HG02763 (cell line): Measurements from ENCODE around the gene HHIPL2.

Source experiments
- ATAC-seq: cut with Tn5 transposase; IDR thresholded peaks from one replicate; pipeline ENCODE4 v1.9.1; 2021; ENCODE audit warnings: mild to moderate bottlenecking, moderate library complexity; ENCODE audit not compliant: unreplicated experiment

Gene HHIPL2

DNA sequence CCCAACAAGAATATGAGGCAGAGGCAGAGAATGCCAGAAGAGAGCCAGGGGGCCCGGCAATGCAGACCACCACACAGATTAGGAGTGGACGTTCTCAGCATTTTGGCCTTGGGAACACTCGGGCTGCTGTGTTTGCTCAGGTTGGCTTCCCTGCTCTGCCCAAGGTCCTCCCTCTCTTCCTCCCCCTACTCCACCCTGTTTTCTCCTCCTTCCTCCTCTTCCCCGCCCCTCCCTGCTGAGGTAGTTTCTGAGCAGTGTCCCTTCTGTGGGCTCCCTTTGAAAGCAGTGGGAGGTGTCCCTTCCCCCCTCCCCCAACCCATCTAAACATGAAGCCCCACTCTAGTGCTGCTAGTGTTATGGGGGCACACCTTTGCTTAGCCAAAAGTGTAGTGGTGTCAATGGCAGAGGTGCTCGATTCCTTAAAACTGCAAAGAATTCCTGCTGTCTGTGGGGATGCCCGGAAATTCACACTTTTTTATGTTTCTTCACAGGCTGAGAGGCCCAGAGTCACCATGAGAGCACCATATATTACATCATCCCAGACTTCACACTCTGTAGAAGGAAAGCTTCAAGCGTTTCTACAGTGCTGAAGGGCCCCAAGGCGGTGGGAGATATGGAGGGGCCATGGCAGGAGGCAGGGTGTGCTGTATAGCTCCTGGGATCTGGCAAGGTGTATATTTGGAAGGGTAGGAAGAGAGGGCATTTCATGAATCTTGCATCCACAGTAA, at the start of gene HHIPL2:
Gene HHIPL2 (minus strand): TSS at position 161 of the 728 bp plus-strand sequence. CDS start 60 bp downstream, at position 101.
- ATAC-seq: no peak

DNA sequence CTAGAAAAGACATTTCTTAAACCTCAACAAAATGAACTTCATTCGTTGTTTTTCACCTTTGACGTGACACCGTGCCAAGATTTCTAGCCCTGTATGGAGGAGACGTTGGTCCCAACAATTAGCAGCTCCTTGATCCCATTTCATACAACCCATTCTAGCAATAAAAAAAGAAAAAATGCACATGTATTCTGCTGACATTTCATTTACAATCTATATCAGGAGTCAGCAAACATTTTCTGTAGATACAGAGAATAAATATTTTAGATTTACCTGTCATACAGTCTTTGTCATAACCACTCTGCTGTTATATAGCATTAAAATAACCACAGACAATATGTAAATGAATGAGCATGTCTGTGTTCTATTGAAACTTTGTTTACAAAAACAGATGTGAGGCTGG, 48.8 kb upstream of the HHIPL2 start:
- ATAC-seq: no peak

DNA sequence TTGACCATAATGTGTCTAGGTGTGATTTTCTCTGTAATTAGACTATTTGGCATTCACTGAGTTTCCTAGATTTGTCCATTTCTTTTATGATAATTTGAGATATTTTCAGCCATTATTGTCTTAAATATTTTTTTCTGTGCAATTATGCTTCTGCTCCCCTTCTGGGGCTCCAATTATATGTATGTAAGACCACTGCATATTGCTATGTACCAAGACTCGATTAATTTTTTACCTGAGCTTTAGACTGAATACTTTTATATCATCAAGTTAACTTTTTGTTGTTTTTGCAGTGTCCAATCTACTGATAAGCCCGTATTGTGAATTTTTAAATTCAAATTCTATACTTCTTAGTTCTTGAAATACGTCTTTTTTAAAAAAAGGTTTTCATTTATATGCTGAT, 46.9 kb upstream of the HHIPL2 start:
- no peak for ATAC-seq

DNA sequence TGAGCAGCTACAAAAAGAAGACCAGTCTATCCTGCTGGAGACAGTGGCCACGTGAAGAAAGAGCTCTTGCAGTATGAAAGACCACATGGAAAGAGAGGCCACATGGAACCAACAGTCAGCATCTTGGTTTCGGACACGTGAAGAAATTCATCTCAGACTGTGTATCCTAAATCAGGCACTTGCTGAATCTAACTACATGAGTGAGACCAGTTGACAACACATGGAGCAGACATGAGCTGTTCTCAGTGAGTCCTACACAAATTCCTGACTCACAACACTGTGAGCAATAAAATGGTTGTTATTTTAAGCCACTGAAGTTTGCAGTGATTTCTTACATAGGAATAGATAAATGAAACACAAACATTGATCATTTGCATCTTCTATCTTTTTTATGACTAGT, 44.3 kb upstream of the HHIPL2 start:
- ATAC-seq: no peak

DNA sequence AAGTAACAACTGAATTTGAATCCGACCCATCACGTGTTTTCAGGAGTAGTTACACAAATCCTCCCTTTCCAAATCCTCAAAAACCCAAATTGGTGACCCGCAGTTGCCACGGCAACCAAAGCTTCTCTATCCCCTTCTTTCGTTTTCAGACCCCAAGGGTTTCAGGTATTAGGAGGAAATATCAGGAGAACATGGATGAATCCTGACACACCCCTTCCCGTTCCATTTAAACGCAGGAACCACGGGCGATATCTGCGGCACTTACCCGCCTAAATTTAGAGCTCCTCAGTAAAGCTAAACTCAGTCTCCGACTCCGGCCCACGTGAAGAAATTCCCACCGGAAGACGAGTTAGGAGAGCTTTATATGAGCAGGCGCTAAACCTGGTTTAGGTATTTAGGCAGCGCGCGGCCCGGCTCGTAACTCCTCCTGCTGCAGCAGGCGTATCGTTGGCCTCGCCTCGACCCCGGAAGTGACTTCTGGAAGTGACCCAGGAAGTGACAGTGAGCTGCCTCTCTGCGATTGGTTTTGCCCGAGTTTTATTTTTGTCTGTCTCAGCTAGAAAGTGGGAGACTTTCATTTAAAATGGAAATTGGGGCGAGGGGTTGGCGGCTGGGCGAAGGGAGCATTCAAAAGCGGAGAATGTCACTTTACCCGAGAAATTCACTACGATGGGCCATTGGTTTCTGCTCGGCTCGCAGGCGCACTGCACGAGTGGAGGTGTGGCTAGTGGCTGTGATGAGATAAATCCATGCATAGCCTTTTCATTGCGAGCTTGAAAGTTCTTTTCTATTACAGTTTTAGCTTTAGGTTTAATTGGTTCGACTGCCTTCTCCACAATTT, 41.8 kb upstream of the HHIPL2 start, which contains the start of gene TAF1A:
Gene TAF1A (minus strand): TSS at position 472 of the 841 bp plus-strand sequence.
- peak; percentile 98 for ATAC-seq

DNA sequence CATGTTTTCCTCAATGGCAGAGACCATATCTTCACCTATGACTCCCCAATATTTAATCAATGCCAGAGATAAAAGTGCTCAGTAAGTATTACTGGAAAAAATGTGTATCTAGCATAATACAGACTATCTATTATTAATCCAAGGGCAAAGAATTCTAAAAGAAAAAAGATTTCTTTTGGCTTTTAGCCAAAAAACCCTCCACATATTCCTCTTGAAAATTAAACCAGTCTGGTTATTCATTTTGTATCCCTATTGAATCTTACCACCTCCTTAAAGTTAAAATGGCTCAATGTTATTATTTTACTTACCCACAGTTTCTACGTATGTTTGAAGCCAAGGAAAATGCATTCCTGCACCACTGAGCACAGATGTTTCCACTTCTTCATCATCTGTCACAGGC, 40.2 kb upstream of the HHIPL2 start:
- no peak for ATAC-seq

DNA sequence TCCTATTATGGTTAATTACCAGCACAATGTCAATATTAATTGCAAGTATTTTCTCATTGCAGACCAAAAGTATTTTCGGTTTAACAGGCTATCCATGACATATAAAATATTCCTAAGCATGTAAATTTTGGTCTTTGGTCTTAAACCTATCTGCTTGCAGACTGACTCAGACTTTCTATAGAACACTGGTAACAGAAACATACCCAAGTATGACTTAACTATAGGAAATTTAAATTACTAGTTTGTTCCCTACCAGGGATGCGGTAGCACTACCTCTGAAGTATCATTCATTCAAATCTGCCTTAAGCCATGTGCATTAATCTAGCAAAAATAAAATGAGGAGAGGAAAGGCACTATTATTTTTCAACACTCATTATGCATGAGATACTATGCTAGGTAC, 38.9 kb upstream of the HHIPL2 start:
- no peak for ATAC-seq

DNA sequence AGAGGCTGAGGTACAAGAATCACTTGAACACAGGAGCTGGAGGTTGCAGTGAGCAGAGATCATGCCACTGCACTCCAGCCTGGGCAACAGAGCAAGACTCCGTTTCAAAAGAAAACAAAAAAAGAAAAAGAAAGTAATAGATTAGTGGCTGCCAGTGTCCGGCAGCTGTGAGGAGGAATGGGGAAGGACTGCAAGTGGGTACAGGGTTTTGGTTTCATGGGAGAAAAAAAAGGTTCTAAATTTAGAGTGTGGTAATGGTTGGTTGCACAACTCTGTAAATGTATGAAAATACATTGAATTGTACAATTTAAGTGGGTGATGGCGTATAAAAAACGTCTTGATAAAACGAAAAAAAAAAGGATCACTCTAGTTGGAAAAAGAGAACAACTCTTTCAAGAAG, 35.2 kb upstream of the HHIPL2 start:
- peak; percentile 93 for ATAC-seq

DNA sequence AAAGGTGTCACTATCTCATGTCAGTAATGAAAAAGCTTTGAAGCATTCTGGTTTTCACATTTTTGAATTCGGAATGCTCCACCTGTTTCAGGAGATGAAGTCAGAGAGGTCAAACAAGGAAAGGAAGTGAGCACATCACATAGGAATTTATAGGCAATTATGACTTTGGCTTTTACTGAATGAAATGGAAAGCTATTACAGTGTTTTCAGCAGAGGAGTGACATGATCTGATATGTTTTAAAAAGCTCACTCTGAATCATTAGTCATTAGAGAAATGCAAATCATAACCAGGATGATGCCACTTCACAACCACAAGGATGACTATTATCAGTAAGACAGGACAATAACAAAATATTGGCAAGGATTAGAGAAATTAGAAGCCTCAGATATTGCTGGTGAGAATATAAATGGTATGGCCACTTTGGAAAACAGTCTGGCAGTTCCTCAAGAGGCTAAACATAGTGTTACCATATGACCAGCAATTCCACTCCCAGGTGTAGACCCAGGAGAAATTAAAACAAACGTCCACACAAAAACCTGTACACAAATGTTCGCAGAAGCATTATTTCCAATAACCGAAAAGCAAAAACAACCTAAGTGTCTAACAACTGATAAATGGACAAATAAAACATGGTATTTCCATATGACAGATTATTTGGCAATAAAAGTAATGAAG, 34.3 kb upstream of the HHIPL2 start:
- ATAC-seq: peak; percentile 33

DNA sequence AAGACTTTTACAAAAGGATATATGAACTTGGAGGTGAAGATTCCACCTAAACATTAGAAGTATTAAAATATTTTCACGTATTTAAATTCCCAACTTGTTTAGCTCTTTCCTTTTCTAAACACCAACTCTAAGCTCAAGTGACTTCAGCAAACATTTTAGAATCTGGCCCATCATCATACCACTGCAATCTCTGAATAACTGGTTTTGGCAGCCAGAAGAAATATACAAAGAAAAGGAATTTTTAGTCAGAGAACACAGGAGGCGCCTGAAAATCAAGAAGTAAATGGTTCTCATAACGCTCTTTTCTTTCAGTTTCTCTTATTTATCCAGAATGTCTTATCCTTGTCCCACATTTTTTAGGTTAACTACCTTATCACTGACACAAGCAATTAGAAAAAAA, 31.4 kb upstream of the HHIPL2 start:
- no peak for ATAC-seq

DNA sequence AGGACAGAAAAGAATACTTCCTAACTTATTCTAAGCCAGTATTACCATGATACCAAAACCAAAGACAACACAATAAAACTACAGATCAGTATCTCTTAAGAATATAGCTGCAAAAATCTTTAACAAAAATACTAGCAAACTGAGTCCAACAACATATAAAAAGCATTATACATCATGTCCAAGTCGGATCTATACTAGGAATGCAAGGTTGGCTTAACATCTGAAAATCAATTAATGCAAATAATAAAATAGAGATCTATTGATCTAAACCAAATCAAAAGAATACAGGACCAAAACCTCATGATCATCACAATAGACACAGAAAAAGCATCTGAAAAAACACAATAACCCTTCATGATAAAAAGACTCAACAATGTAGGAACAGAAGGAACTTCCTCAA, 22.9 kb upstream of the HHIPL2 start:
- no peak for ATAC-seq

DNA sequence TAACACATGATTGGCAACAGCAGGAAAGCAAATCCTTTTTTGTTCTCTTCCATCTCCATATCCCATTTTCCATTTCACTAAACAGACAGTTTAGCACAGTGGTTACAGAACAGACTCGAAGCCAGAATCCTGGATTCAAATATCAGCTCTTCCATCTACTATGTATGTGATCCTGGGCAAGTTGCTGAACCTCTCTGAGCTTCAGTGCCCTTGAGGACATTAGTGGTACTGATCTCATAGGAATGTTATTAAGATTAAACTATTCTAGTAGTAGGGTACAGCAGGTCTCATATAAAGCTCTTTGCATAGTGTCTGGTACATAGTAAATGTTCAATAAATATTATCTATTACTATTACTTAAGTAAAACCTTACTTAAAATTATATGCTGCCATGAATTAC, 13.8 kb upstream of the HHIPL2 start:
- ATAC-seq: no peak

DNA sequence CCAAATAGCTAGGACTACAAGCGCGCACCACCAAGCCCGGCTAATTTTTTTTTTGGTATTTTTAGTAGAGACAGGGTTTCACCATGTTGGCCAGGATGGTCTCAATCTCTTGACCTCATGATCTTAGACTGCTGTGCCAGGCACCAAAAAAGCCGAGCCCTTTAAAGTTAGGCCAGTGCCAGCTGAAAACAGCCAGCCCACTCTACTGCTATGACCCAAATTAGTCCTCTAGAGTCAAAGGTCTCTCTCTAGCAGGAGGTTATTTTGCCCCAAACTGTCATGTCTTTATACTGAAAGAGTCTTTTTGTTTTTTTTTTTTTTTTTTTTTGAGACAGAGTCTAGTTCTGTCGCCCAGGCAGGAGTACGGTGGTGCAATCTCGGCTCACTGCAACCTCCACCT, 9.7 kb upstream of the HHIPL2 start:
- ATAC-seq: no peak

DNA sequence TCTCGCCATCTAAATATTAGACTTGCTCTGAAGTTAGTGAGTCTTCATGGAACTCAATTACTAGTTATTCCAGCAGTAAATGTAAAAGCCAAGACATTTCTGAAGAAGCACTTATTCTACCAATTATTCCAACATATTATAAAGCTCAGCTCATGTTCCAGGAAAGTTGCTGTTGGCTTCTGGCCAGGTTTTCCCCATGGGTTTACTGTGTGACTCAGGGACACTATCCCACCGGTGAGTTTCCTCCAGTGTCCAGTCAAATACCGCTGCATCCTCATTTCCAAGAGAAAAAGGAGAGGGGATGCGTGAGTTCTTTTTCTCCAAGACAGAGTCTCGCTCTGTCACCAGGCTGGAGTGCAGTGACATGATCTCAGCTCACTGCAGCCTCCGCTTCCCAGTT, 9.2 kb upstream of the HHIPL2 start:
- ATAC-seq: no peak

DNA sequence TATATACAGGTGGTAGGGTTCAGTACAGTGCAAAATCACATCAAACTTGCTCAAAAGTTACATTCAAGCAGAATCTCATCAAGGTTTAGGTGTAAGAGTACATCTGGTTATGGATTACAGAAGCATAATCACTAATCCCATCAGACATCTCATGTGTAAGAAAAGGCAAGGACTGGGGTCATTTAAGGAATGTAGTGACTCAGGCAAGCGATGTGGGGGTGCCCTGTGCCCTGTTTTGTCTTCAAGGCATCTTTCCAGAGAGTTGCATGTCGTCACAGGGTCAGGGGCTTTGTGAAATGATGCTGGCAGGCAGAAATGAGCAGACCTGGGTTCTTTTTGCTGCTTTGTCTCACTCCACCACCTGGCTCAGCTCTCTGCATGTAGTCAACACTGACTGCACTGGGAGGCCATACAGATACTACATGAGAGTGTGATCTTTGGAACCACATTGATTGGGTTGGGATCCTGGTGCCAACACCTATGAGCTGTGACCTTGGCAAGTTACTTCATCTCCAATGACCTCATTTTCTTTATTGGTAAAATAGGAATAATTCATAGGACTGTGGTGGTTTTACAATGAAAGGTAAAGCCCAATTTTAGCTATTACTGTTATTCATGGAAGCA, 8.2 kb upstream of the HHIPL2 start:
- ATAC-seq: no peak

DNA sequence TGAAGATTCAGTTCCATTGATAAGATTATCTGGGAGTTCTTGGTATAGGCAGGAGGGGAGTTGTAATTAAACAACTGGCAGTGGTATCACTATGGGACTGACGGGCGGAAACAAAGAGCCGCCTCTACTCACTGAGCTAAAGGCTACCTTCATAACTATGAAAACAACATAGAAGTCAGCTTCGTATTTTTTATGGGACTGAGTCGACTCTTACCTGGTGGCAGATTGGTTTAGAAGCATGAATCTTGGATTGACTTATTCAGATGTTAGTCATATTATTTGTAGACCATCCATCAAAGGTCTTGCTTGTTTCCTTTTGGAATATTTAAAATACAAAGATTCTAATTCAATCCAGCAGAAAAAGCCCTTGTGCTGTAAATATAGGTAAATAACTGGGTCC, 6.3 kb upstream of the HHIPL2 start:
- no peak for ATAC-seq

DNA sequence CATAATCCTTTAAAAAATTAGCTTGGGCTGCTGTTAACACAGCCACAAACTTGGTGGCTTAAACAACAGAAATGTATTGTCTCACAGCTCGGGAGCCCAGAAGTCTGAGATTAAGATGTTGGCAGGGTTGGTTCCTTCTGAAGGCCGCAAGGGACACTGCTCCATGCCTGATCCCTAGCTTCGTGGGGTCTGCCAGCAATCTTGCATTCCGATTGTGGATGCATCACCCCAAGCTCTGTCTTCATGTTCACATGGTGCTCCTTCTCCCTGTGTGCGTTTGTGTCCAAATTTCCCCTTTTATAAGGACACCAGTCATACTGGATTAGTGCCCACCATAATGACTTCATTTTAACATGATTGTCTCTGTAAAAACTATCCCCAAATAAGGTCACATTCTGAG, 5.0 kb upstream of the HHIPL2 start:
- ATAC-seq: no peak

DNA sequence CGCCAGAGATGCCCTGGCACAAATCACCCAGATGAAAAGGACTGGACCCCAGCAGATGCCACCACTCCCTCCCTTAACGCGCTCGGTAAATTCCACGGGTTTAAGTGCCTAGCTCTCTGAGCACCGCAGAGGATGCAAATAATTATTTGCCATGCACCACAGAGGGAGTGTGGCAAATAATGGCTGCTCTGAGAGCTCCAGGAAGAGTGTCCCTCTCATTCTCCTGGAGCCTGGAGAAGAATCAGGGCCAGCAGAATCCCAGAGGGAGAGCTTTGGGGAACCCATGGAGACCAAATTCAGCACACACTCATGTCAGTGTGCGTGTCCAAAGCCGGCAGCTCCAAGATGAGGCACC, 667 bp downstream of the HHIPL2 start:
- no peak for ATAC-seq

DNA sequence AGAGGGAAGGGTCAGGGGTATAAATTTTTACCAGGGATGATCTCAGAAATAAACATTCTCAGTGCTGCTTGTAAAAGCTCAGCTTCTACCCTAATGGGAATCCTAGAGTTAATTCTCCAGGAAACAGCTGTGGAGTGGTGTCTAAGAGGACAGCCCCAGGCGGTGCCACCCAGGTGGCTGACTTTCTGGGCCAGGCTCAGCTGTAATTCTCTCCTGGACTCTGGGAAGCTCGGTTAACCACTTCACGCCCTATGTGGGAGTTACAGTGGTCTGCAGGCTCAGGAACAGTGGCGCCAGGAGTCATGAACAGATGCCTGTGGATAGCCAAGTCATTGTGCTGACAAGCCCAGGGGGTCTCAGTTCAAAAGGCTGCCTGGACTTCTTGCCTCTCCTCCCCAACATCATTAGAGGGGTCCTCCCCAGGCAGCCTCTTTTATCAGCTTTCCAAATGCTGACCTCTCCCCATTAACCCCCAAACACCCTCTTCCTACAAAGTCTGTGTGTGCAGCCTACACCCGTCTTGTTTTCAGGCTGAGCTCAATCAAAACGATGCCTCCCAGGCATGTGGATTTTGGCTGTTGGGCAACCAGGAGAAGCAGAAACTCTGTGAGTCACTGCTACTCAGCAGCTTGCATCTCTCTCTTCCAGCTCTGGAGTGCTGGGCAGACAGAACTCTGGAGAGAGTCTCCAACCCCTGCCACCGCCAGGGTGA, 1.2 kb downstream of the HHIPL2 start:
- ATAC-seq: no peak

DNA sequence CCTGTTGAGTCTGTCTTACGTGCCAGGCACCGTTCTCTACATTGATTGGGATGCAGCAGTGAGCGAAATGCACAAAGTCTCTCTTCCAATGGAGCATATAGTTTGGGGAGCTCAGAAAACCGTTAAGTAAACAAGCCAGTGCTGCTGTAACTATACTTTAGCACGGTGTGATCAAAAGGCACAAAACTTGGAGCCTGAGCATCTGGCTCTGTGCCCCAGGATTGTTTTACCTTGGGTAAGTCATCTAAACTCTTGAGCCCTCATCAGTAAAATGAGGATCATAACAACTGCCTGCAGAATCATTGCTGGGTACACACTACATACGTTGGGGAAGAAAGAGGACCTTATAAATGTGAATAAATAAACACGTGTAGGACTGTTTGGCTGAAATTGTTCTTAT, 1.8 kb downstream of the HHIPL2 start:
- no peak for ATAC-seq

DNA sequence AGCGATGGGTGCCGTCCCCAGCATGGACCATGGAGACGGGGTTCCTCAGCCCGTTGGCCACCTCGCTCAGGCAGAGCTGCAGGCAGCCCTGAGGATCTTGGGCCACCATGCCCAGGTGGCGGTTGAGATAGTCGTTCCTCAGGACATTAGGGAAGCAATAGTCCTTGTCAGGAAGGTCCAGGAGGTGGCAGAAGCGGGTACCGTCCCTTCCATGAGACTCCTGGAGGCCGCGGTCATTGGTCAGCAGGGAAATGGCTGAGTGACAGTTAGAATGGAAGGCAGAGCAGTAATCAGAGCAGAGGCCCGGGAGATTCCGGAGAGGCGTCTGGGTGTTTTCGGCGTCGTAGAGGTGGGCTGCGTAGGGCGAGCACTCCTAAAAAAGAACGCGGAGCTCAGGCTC, 4.1 kb downstream of the HHIPL2 start:
- ATAC-seq: no peak
